Suprapubic skin (tissue), 3 donors: ENCODE results near the gene DNAJC9.

Experiments
- EP300 ChIP-seq: sonication (generic); formaldehyde crosslinking; IDR thresholded peaks from one replicate; pipeline ENCODE4 v1.6.1; 2017; ENCODE audit warnings: antibody characterized with exemption
- TF ChIP-seq, protein P1 (sequence below), 2 donors: fragments of 200-600 bp in 1 of 2; fragments of 450-650 bp in 1 of 2; sonication (generic) in 1 of 2; IDR thresholded peaks; one replicate each; pipeline ENCODE4 v1.5.1; 2016 to 2019; ENCODE audit warnings: antibody characterized with exemption in 2 of 2, mild to moderate bottlenecking in 1 of 2, moderate library complexity in 1 of 2

DNA sequence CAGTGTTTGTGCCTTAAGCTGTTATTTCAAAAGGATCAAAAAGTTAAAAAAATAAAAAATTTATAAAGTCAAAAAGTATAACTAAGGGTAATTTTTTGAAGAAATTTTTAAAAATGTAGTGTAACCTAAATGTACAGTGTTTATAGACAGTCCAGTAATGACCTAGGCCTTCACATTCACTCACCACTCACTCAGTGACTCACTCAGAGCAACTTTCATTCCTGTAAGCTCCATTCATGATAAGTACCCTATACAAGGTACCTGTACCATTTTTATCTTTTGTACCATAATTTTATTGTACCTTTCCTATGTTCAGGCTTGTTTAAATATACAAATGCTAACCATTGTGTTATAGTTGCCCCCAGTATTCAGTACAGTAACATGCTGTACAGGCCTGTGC, 21.5 kb downstream of the DNAJC9 start:
- TF ChIP-seq, protein P1, sequence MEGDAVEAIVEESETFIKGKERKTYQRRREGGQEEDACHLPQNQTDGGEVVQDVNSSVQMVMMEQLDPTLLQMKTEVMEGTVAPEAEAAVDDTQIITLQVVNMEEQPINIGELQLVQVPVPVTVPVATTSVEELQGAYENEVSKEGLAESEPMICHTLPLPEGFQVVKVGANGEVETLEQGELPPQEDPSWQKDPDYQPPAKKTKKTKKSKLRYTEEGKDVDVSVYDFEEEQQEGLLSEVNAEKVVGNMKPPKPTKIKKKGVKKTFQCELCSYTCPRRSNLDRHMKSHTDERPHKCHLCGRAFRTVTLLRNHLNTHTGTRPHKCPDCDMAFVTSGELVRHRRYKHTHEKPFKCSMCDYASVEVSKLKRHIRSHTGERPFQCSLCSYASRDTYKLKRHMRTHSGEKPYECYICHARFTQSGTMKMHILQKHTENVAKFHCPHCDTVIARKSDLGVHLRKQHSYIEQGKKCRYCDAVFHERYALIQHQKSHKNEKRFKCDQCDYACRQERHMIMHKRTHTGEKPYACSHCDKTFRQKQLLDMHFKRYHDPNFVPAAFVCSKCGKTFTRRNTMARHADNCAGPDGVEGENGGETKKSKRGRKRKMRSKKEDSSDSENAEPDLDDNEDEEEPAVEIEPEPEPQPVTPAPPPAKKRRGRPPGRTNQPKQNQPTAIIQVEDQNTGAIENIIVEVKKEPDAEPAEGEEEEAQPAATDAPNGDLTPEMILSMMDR (IDR thresholded peaks at IDR 0.05): no peak
- no peak for TF ChIP-seq EP300
